Stomach (tissue), 4 donors: ENCODE measurements around the gene MTA2.

ENCODE experiments used
- EP300 ChIP-seq: sonication (generic); formaldehyde crosslinking; IDR thresholded peaks from one replicate; pipeline ENCODE4 v1.6.1; 2017; ENCODE audit warnings: antibody characterized with exemption
- POLR2A ChIP-seq, 4 donors: fragments of 450-650 bp; IDR thresholded peaks; one replicate each; pipeline ENCODE4 v1.6.1; 2016; ENCODE audit warnings: antibody characterized with exemption in 4 of 4, control low read depth in 2 of 4, mild to moderate bottlenecking in 1 of 4, moderate library complexity in 1 of 4
- POLR2AphosphoS5 ChIP-seq, 3 donors: sonication (generic); formaldehyde crosslinking; IDR thresholded peaks; one replicate each; pipeline ENCODE4 v1.6.1; 2016; ENCODE audit warnings: antibody characterized with exemption in 3 of 3
- TF ChIP-seq, protein P1 (sequence below), 7 experiments: fragments of 450-650 bp in 4 of 7; fragments of 200-600 bp in 3 of 7; sonication (generic) in 3 of 7; IDR thresholded peaks; one replicate each; pipeline ENCODE4 v1.5.1; 2016 to 2019; ENCODE audit warnings: antibody characterized with exemption in 7 of 7, control low read depth in 2 of 7, mild to moderate bottlenecking in 1 of 7

DNA sequence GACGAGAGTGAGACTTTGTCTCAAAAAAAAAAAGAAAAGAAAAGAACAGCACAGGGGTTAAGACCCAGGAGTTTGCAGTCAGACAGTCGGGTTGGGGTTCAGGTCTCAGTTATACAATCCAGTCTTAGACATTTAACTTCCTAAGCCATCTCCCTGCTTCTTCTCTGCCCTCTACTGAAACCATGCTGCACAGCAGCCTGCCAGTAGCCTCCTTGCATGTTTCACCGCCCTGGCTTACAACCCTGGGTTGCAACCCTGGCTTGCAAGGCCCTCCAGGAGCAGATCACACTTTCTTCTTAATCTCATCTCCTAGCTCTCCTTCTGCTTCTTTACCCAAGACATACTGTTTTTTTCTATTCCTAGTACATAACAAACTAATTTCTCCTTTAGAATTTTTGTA, 26.0 kb upstream of the MTA2 start:
- TF ChIP-seq, protein P1, sequence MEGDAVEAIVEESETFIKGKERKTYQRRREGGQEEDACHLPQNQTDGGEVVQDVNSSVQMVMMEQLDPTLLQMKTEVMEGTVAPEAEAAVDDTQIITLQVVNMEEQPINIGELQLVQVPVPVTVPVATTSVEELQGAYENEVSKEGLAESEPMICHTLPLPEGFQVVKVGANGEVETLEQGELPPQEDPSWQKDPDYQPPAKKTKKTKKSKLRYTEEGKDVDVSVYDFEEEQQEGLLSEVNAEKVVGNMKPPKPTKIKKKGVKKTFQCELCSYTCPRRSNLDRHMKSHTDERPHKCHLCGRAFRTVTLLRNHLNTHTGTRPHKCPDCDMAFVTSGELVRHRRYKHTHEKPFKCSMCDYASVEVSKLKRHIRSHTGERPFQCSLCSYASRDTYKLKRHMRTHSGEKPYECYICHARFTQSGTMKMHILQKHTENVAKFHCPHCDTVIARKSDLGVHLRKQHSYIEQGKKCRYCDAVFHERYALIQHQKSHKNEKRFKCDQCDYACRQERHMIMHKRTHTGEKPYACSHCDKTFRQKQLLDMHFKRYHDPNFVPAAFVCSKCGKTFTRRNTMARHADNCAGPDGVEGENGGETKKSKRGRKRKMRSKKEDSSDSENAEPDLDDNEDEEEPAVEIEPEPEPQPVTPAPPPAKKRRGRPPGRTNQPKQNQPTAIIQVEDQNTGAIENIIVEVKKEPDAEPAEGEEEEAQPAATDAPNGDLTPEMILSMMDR (IDR thresholded peaks at IDR 0.05), result no peak
- TF ChIP-seq POLR2A (IDR thresholded peaks at IDR 0.05) (no peak), POLR2AphosphoS5 (IDR thresholded peaks at IDR 0.05) (no peak), EP300 (no peak)
